HG03280 (cell line): ENCODE results near the gene YPEL4.

Experiments used
- ATAC-seq: cut with Tn5 transposase; IDR thresholded peaks from one replicate; pipeline ENCODE4 v1.9.1; 2021; ENCODE audit warnings: mild to moderate bottlenecking, moderate library complexity; ENCODE audit not compliant: unreplicated experiment

YPEL4 gene

DNA sequence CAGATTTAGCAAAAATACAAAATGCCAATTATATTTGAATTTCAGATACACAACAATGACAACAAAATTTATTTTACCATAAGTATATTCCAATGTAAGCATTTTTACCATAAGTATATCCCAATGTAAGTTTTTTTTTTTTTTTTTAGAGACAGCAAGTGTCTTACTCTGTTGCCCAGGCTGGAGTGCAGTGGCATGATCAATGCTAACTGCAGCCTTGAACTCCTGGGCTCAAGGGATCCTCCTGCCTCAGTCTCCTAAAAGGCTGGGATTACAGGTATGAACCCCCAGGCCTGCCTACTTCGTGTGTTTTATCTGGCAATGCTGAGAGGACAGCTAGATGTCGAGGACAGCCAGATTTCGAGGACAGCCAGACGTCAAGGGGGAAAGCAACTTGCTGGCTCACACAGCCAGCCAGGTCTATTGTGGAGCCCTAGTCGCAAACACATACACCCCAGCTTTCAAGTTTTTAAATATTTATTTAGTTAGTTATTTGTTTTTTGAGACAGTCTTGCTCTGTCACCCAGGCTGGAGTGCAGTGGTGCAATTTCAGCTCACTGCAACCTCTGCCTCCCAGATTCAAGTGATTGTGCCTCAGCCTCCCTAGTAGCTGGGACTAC is 53.3 kb downstream of the YPEL4 start:
- no peak for ATAC-seq
